ENCODE measurements around the gene LYPLAL1. TPM values are rescaled to one million over a fixed set of nuclear protein-coding genes. Genes with fewer than 3 reads are reported as not detected.

LYPLAL1 gene
- total and polyA plus RNA-seq, 2 of the 4 experiments (the other 2 are of a cell fraction): 4.8 to 7.5 TPM

- Histone ChIP-seq H3K27ac (ENCODE audit: insufficient read depth, low read length) (no peak overlapping the region), H2BK20ac (ENCODE audit: low read depth, low read length) (peak overlapping the region; percentile 93), H4K8ac (ENCODE audit: low read depth in 2 of 2, low read length in 2 of 2) (peak overlapping the region; percentile 23 to 35; a peak in 2 of 4 replicates), H2AK9ac (replicated peaks; ENCODE audit: low read depth, low read length, poor library complexity) (no peak overlapping the region), H3K14ac (replicated peaks; ENCODE audit: low read depth, low read length) (peak overlapping the region; percentile 76; the same call in 1 of the 2 replicates), H3K9me1 (ENCODE audit: insufficient read depth, low read length) (no peaks in the 10 kb centered on the region), H3K4me2 (ENCODE audit: low read depth, low read length) (peak overlapping the region; percentile 12; the same call in 1 of the 2 replicates), H3K4me1 (ENCODE audit: control insufficient read depth, insufficient read depth, low read length) (peaks cover 5% of the 10 kb centered on the region), H3K23ac (ENCODE audit: low read depth, low read length) (peak overlapping the region; percentile 79; the same call in 1 of the 2 replicates), H3K79me1 (ENCODE audit: low read depth in 1 of 2, low read length in 2 of 2) (peaks cover 10 to 15% of the 10 kb centered on the region in 2 experiments; a peak in 3 of 4 replicates), H3K18ac (ENCODE audit: low read depth, low read length) (peak overlapping the region; percentile 83; the same call in 1 of the 2 replicates), H3K9ac (ENCODE audit: low read depth, low read length) (no peak overlapping the region), H3K9me3 (ENCODE audit: control insufficient read depth, insufficient read depth, low read length) (no peaks in the 10 kb centered on the region), H2BK120ac (ENCODE audit: low read depth, low read length) (peak overlapping the region; percentile 61; the same call in 1 of the 2 replicates), H2AFZ (replicated peaks; ENCODE audit: low read length, poor library complexity) (no peak overlapping the region), H4K20me1 (ENCODE audit: insufficient read depth, low read length) (no peaks in the 10 kb centered on the region), H3K4me3 (ENCODE audit: insufficient read depth, low read depth, low read length) (no peak overlapping the region), H2AK5ac (ENCODE audit: low read depth, low read length) (peak overlapping the region; percentile 49; the same call in 1 of the 2 replicates), H3K4ac (ENCODE audit: low read depth, low read length) (peak overlapping the region; percentile 15), H4K91ac (ENCODE audit: insufficient read depth, low read depth, low read length) (peak overlapping the region; percentile 61; the same call in 1 of the 2 replicates), H2BK5ac (ENCODE audit: low read depth, low read length, poor library complexity, severe bottlenecking) (peak overlapping the region; percentile 30), H2BK15ac (ENCODE audit: low read depth, low read length) (peak overlapping the region; percentile 85; the same call in 2 of the 3 replicates), H3K27me3 (ENCODE audit: control insufficient read depth, insufficient read depth, low read length) (no peaks in the 10 kb centered on the region), H3K56ac (ENCODE audit: extremely low read depth, insufficient read depth, low read length) (0 out of 2 replicates have a peak overlapping the region, but pooled peaks have one; percentile 10), H3K36me3 (ENCODE audit: control insufficient read depth, insufficient read depth, low read length) (0 out of 2 replicates have a peak, but pooled peaks cover 3% of the 10 kb centered on the region), H4K5ac (ENCODE audit: low read depth, low read length) (no peak overlapping the region)
- intact Hi-C loops (cut with micrococcal nuclease): loop anchor here (5.0 kb wide), 1 partner anchor 91 kb away; no protein-coding TSS in a partner anchor
- in situ Hi-C loops (cut with MboI; ENCODE audit: low sequenced_read_pairs): no loop called here
- no TSS peak for BruUV-seq (replicated peaks)
- ATAC-seq (ENCODE audit: low read depth): no peak
- WGBS, 2 experiments (ENCODE audit: extremely low coverage in 2 of 2, insufficient read length in 1 of 2): no CpG with 5 or more reads among the region's 3 CpGs
- POLR2A ChIA-PET (ENCODE audit: unreplicated experiment): interaction anchor here (0.5 kb wide), 1 partner anchor 802 kb away, joined by 4 read pairs; no protein-coding TSS in a partner anchor
- no peak for TF ChIP-seq POLR2A (IDR thresholded peaks at IDR 0.05; ENCODE audit: low read depth, low read length)
- TF ChIP-seq MAFK (IDR thresholded peaks at IDR 0.05; ENCODE audit: low read depth, low read length): no peak
- no peak for TF ChIP-seq CTCF (conservative IDR thresholded peaks at IDR 0.05; ENCODE audit: low read depth, low read length)
- no peak for TF ChIP-seq ELK1 (IDR thresholded peaks at IDR 0.05; ENCODE audit: borderline replicate concordance, low read depth, low read length)
- no peak for TF ChIP-seq CHD1 (IDR thresholded peaks at IDR 0.05; ENCODE audit: low read depth, low read length)
- no peak for TF ChIP-seq FOS (IDR thresholded peaks at IDR 0.05; ENCODE audit: low read depth, low read length)
- no peak for TF ChIP-seq USF2 (IDR thresholded peaks at IDR 0.05; ENCODE audit: low read depth, low read length)
- TF ChIP-seq NFE2L2 (IDR thresholded peaks at IDR 0.05; ENCODE audit: low read depth, low read length): no peak
- no peak for TF ChIP-seq RFX5 (IDR thresholded peaks at IDR 0.05; ENCODE audit: low read depth, low read length)
- no peak for TF ChIP-seq RCOR1 (IDR thresholded peaks at IDR 0.05; ENCODE audit: insufficient replicate concordance, low read length)
- no peak for TF ChIP-seq SMC3 (IDR thresholded peaks at IDR 0.05; ENCODE audit: low read depth, low read length)
- no peak for TF ChIP-seq MAZ (IDR thresholded peaks at IDR 0.05; ENCODE audit: borderline replicate concordance, low read depth, low read length)
- CTCF ChIA-PET: no interaction called here
- dilution Hi-C loops (cut with HindIII; ENCODE audit: low sequenced_read_pairs, unreplicated experiment): no loop called here
- no peak for DNase-seq
These were observed 14.7 kb downstream of the LYPLAL1 start for GRCh38 chr1:219188331-219188803.

Measured in IMR-90 (cell line).